GM18907 (cell line): ENCODE data around the gene MYOD1.

Source experiments
- ATAC-seq: cut with Tn5 transposase; IDR thresholded peaks from one replicate; pipeline ENCODE4 v1.9.1; 2021; ENCODE audit warnings: mild to moderate bottlenecking, moderate library complexity; ENCODE audit not compliant: unreplicated experiment

Gene MYOD1

DNA sequence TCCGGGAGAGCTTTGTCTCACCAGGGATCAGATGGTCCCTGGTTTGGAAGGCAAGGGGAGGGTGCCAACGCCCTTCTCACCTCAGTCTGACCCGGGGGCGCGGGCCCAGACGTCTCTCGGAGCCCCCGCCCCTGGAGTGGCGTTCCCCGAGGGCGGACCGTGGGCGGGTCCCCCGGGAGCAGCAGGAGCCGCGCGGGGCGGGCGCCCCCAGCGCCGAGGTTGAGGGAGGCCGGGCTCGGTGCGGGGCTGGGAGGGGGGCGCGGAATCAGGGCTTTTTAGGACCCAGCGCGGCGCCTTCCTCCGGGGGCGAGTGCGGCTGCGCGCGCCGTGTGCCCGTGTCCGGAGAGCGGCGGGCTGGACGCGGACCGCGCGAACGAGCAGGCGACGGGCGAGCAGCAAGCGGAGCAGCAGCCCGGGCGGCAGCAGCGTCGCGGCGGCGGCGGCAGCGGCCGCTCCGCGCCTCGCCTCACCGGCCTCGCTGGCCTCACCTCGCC, 15.1 kb downstream of the MYOD1 start, which contains the start of gene KCNC1:
TSS of gene KCNC1 (plus strand) at position 364 of the 494 bp plus-strand sequence. CDS start 1,222 bp downstream, outside the sequence.
- ATAC-seq = no peak

DNA sequence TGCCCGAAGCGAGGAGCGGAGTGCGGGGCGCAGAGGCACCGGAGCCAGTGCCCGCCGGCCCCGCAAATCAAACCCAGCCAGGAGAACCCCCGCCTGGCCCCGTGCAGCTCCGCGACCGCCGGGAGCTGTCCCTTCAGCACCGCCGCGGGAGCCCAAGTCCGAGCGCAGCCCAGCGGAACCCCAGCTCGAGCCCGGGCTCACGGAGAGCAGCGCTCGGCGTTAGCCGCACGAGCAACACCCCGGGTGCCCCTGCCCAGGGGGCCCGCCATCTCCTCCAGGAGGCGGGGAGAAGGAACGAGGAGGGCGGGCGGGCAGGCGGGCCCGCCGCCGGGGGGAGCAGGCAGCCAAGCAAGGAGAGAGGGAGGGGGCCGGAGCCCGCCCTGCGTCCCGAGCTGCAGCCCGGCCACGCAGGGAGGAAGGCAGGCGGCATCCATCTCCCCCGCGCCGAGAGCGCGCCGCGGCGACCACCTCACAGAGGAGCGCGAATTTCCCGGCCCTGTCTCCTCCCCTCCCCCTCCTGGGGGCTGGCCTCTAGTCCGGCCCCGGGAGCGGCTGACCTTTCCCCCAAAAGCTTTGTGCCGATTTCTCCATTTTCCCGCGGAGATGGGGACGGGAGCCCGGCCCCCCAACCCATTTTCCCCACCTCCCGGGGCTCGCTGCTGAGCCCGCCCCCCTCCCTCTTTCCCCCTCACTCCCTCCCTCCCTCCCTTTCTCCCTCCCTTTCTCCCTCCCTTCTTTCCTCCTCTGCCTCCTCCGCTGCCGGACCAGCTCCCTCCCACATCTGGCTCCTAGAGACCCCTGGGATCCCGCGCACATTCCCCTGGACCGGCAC, 15.8 kb downstream of the MYOD1 start:
- no peak for ATAC-seq

DNA sequence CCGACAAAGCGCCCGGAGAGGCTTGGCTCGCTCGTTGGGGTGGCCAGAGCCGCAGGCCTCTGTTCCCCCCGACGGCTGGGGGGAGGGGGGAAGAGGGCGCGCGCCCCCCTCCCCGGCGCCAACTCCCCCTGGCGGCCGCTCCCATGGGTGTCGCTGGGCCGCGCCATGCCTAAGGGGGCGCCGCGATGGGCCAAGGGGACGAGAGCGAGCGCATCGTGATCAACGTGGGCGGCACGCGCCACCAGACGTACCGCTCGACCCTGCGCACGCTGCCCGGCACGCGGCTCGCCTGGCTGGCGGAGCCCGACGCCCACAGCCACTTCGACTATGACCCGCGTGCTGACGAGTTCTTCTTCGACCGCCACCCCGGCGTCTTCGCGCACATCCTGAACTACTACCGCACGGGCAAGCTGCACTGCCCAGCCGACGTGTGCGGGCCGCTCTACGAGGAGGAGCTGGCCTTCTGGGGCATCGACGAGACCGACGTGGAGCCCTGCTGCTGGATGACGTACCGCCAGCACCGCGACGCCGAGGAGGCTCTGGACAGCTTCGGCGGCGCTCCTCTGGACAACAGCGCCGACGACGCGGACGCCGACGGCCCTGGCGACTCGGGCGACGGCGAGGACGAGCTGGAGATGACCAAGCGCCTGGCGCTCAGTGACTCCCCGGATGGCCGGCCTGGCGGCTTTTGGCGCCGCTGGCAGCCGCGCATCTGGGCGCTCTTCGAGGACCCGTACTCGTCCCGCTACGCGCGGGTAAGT, 16.6 kb downstream of the MYOD1 start:
- ATAC-seq = no peak

DNA sequence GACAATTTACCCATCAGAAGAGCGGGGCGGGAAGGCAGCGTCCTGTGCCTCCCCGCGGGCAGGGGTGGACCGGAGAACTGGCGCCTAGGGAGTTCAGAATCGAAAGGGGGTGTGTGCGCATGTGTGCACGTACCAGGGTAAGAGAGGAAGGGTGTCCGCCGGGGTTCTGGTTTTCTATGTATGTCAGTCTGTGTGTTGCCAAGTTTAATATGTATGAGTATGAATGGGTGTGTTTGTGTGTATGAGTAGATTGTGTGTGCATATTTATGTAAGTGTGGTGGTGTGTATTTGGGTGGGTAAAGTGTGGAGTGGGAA, 17.2 kb downstream of the MYOD1 start:
- ATAC-seq = no peak

DNA sequence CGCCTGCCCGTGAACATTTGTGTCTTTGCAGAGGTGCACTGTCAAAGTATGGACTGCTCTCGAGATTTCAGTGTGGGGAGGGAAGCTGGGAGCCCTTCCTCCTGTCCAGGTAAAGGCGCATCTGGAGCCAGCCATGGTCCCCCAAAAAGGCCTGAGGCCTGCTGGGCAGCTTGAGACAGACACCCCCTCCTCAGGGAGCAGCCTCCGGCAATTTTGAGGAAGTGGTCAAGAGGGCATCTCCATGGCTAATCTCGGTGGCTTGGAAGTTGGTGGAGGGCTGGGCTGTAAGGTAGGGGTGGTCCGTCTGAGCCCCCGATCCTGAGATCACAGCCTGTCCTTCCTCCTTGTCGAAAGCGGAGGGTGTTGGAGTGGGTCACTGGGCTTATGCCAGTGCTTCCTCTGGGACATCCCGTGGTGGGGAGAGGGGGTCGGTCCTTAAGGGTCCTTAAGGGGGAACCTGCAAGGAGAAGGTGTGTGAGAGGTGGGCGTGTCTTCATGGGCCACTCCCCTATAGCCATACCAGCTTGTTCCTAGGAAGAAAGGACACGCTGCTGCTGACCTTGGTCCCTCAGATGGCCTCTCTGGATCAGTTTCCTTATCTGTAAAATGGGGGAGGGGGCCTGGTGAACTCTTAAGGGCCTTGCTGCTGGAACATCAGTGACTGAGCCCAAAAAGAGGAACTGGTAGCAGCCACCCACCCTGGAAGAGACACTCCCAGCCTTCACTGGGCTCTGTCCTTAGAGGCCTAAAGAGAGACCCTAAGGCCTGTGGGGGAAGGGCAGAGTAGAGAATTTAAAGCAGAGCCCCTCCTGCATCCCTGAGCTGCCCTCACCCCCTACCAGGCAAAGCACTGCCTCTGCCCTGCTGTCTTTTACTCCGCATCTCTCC, 17.8 kb downstream of the MYOD1 start:
- no peak for ATAC-seq

DNA sequence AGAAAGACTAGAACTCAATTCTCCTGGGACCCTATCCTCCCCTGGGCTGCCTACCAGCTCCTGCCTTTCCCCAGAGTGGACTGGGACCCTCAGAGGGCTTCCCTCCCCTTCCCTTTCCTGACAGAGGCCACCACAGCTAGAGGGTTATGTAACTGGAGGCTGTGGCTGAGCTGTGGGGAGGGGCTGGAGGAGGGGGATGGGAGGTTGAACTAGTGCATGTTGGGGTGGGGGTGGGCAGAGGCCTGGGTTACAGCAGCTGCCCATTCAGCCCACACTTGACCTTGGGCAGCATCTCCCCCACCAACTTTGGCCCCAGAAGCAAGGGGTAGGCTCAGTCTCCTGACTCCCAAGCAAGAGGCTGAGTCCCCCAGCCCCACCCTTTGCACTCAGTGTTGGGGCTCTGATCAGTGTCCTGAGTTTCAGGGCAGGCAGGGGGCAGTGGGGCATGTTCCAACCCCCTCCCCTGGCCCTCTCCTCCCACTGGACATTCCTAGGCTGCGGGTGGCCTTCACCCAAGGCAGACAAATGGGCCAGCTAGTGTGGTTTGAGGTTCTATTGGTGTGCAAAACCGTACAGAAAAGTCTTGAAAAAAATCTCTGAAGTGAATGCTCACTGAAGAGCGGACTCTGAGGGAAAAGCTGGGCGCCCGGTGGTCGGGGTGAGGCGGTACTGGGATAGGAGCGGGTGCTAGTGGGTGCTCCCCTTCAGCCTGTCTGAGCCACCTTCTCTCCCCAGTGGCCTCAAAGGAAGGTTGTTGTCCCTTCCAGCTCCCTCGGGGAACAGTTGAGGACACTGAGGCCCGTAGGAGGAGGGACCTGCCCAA, 19.0 kb downstream of the MYOD1 start:
- no peak for ATAC-seq

DNA sequence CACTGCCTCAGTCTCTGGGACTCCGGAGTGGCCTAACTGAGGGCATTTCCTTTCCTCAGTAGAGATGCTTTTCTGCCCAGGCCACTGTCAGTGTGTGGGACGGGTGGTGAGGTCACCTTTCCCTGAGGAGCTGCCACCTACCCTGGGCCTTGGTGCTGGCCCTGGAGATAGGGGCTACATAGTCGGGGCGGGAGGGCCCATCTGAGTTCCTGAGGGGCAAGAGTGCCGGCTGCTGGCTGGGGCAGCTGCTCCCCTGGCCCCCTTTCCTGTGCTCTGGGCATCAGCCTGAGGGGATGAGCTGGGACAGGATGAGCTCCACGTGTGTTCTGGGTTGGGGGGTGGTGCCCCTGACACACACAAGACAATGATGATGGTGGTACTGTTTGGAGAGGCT, 20.6 kb downstream of the MYOD1 start:
- ATAC-seq = no peak

DNA sequence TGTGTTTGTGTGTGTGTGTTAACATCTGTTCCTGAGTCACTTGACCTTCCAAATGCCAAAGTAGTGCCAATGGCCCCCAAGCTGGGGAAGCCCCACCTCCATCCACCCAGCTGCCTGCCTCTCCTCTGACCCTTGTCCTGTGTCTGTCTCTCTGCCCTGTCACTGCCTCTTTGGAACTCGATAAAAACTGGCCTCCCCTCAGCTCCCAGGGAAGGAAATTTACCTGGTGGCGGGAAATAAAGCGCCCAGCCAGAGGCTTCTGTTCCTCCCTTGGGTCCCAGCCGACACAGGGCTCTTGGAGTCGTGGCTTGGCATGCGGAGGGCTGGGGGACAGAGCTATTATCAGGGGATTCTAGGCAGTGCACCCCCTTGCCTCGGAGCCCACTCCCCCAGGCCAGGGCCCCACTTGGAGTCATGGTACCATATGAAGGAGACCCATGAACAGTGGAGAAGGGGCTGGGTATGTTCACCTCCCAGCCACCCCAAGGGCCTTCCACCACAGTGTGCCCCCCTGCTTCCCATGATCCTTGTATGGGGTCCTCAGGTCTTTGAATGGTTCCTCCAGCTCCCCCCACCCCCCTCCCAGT, 21.4 kb downstream of the MYOD1 start:
- ATAC-seq = no peak

DNA sequence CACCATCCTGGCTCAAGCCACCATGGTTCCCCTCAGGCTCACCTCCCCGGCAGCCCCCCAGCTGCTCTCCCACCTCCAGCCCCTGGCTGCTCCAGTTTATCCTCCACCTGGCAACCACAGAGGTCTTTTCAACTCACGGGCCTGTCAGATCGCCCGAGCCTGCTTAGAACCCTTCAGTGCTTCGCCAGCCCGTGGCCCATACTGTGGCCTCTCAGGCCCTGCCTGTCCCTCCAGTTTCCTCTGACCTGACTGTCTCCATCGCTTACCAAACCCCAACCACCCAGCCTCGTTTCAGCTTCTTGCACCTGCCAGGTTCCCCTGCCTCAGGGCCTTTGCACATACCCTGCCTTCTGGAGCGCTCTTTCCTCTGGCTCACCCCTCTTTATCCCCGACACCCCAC, 22.1 kb downstream of the MYOD1 start:
- no peak for ATAC-seq

DNA sequence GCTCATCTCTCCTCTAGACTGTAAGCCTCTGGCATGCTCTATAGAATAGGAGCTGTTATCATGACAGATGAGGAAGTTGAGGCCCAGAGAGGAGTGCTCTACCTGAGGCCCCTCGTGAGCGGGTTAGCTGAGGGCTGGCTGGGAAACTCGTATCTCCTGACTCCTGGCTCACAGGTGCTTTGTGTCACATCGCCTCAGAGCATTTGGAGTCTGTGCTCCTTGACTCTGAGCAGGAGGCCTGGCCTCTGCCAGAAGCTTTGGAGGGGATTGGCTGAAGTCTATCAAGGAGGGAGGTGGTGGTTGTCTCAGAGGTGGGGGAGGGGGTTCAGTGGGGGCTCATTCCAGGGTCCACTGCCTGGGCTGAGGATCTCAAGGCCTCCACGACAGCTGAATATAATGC, 22.6 kb downstream of the MYOD1 start:
- no peak for ATAC-seq

DNA sequence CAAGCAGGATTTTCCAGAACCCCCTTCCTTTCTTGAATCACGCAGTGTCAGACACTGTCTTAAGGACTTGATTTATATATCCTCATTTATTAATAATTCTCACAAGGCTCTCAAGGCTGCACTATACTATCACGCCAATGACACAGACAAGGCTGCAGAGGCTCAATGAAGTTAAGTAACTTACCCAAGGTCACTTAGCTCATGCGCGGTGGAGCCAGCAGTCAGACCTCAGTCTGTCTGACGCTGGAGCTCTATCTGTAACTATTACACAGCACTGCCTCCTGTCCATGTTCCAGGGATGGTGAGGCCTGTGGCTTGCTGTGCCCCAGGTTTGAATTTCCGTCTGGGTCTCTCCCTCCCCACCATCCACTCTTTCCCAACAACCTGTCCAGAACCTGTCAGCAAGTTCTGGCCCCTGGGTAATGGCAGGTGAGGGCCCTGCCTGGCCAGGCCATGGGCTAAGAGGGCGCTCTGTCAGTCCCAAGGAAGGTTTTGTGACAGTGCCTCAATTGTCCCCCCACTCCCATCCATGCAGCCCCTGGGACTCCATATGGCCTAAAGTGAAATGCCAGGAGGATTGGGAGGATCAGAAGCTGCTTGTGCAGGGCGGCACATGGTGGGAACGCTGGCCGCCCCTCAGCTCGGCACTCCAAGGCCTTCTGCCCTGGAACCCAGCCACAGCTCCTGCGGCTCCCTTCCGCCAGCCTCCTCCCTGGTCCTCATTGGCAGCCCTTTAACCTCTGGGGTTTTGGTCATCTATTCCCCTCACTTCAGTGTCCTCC, 23.8 kb downstream of the MYOD1 start:
- no peak for ATAC-seq

DNA sequence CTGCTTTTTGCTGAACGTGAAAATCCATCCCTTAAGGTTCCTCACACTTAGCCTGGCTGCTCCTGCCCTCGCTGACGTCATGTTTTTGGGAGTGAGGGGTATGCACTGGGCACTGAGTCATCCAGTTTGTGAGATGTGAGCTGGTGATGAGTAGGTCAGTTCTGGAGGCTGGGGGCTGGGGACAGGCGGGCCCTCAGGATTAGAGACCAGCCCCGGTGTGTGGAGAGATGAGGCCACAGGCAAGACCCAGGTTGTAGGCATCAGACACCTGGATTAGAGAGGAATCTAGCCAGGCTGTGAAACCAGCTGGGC, 24.4 kb downstream of the MYOD1 start:
- ATAC-seq = no peak

DNA sequence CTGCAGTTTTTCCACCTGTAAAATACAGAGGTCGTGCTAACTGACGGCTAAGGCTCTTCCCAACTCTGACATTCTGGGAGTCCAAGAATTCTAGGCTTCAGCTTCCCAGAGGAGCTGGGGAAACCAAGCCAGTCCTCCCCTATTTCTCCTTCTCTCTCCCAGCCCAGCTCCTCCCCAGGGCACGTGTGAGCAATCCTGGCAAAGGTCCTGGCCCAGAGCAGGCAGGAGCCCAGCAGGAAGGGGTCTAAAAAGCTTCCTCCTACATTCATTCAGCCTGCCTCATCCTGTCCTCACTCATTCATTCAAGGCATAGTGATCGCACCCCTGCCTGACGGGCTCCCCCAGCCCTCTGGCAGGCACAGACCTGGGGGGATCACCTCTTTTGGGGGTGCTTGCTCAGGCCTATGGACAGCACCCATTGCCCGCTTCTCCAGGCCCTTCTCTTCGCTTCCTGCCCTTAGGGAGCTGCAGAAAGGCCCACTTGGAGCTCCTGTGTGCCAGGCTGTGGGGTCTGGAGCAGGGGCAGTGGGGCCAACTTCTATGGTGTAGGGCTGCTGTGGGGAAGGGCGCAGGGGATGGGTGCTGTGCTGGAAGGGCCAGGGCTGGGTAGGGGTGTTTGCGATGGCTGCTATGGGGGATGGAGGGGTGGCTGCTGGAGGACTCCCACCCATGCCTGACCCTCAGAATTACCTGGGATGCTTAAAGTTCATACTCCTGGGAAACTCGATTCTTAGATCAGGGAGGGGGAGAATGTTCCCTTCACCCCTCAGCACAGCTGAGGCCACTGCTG, 25.0 kb downstream of the MYOD1 start:
- ATAC-seq = no peak

DNA sequence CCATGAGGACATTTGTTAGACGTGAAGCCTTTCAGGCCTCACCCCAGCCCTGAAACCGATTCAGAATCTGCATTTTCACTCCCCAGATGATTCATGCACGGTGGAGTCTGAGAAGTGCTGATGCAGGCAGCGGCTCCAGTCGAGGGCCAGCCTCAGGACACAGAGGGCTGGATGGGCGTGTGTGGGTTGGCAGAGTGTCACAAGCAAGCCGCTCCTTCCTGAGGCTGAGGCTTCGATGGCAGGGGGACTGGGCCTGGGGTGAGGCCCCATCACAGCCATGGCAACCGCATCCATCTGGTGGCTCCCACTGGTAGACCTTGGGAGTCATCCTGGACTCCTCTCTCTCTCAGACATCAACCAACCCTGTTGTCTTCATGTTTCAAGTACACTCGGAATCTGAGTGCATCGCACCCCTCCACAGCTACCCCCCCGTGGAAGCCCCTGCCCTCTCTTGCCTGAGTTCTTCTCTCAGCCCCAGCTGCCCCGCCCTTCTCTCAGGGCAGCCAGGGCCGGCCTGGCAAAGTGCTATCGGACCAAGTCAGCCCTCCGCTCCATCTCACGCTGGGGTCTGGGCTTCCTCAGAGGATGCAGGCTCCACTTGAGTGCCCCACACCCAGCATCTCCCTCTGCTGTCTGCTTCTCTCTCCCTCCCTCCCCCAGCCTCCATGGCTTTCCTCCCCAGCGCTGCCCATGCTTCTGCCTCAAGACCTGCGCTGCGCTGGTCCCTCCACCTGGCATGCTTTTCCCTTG, 25.8 kb downstream of the MYOD1 start:
- no peak for ATAC-seq

DNA sequence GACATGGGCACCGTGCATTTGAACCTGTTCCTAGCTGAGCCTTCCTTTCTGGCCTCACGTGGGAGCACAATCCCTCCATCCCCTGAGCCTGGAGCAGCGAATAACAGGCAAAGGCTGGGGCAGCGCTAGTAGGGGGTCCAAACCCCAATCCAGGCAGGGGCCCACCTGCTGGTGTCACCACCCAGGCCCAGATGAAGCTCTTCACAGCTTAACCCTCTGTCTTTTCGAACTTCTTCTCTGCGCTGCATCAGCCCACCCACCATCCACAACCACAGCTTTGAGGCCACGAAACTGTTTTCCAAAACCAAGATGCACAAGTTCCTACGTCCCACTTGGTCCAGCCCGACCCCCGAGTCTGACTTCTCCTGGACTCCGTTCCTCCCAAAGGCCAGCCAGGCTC, 26.7 kb downstream of the MYOD1 start:
- ATAC-seq = no peak

DNA sequence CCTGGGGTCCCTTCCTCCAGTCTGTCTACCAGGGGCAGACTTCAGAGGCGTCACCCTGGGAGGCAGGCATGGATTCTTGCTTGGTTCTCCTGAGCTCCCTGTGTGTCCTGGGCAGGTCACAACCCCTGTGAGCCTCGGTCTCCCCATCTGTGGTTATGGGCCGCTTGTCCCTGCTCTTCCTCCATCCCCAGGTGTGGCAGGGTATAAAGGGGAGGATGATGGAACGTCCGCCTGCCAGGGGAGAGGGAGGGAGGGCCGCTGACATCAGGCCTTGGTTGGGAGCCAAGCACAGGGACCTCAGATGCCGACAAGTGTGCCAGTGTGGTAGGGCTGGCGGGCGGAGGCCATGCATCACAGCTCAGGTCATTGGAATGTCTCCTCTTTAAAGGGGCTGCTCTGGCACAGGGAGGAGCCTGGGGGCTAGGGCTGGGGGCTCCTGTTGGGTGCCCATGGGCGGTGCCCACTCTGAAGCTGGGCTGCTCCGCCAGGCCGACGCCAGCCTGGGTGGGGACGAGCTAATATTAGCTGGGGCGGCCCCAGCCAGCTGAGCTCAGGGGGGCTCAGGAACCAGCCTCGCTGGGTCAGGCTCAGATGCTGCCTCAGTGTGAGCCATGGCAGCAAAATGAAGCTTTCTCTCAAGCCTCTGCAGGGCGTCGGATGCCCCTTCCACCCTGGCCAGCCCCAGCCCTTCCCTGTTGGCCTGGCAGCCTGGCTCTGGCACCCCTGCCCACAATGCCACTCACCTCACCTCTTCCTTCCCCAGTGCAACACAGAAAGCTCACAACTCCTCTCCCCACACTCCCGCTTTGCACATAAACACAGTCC, 28.0 kb downstream of the MYOD1 start:
- no peak for ATAC-seq

DNA sequence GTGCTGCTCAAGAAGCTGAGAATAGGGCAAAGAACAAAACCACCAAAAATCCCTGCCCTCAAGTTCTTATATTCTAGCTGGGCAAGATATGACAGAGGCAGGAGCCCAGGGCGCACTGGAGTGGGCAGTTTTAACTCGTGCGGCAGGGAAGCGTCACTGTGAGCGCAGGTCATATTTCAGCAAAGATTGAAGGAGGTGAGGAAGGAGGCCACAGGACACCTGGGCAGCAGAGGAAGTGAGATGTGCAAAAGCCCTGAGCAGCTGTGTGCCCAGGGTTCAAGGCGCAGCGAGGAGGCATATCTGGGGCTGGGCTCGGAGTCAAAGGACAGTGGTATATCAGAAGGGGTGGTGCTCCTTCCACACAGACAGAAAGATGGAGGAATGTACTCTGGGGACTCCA, 28.7 kb downstream of the MYOD1 start:
- no peak for ATAC-seq
